ENCODE results near the gene DNASE1L3.
"Not testable (repeated sequence)": the region's sequence is repeated elsewhere in the genome, so short reads cannot be mapped to it uniquely, and the experiment has no call there.

Gene DNASE1L3

DNA sequence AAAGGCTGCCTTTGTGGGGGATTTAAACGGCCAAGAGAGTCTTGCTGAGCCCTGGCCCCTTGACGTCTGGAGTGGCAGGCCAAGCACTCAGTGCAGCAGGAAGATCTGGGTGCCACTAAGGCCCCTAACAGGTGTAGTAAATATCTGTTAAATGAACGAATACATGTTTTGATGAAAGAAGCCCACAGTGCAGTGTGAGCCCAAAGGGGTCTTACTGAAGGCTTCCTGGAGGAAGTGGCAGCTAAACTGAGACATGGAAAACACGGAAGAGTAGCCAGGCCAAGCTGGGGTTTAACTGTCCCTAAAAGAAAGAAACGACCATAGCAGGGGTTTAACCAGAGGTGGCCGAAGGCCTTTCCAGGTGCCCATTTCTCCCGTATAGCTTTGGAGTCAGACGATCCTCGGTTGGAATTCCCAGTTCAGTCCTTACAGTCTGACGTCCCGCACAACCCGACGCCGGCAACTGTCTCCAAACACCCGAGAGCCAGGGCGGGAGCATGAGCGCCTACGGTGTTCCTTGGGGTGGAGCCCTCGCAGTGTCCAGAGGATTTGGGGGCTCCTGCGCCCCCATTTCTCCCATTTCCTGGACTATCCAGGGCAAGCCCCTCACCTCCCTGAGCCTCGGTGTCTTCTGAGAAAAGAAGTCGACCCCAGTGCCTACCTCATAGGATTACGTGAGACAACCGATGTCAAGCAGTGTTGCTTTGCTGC, 25.9 kb upstream of the DNASE1L3 start:
- peak; percentile 37 for DNase-seq (ENCODE audit: low spot score)

DNA sequence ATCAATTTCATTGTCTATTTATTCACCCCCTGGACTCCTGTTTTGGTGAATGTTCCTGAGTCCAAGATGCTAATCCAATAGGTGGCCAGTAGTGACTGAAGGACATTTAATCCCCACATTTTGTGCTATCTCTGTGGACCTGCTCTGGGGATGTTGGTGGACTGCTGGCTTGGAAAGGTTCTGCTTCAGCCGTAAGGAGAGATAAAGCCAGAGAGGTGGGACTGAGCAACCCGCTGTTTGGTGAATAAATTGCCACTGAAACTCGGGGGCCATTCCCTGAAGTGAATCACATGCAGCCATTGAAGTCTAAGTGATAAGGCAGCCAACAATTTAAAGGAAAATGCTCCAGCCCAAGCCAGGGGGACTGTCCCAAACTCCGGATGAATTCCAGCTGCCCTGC, 25.2 kb upstream of the DNASE1L3 start:
- no peak for DNase-seq (ENCODE audit: low spot score)

GRCh38 chr3:58234516-58234931, 23.8 kb upstream of the DNASE1L3 start:
- peak; percentile 52 for DNase-seq (ENCODE audit: low spot score)

- DNase-seq (ENCODE audit: low spot score): no peak
Measured at GRCh38 chr3:58231666-58232065, 20.9 kb upstream of the DNASE1L3 start.

DNA sequence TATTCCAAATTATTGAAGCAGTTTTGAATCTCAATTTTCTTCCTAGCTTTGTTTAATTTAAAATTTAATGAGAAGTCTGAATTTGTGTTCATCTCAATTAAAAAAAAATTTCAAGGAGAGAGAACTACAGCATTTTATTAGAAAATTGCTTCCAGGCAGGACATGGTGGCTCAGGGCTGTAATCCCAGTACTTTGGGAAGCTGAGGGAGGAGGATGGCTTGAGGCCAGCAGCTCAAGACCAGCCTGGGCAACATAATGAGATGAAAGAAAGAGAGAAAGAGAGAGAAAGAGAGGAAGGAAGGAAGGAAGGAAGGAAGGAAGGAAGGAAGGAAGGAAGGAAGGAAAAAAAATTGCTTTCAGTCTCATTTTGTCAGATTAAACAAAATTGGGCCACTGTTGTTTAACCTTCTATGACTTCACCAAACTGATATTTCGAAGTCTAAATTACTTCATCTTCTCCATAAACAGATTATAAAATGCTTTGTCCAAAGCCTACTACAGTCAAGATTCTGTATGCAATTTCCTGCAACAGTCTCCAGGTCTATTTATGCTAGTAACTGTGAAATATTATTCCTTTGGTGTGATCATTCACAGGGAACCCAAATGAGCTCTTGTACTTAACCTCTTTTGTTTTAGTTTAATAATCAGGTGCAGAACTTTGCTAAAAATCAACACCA, 20.2 kb upstream of the DNASE1L3 start:
- DNase-seq (ENCODE audit: low spot score): no peak

DNA sequence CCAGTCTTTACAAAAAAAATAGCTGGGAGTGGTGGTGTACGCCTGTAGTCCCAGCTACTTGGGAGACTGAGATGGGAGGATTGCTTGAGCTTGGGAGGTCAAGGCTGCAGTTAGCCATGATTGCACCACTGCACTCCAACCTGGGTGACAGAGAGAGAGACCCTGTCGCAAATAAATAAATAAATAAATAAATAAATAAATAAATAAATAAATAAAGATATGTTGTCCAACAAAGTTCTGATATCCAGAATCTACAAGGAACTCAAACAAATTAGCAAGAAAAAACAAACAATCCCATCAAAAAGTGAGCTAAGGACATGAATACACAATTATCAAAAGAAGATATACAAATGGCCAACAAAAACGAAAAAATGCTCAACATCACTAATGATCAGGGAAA, 17.2 kb upstream of the DNASE1L3 start:
- DNase-seq (ENCODE audit: low spot score): not testable (repeated sequence)

DNA sequence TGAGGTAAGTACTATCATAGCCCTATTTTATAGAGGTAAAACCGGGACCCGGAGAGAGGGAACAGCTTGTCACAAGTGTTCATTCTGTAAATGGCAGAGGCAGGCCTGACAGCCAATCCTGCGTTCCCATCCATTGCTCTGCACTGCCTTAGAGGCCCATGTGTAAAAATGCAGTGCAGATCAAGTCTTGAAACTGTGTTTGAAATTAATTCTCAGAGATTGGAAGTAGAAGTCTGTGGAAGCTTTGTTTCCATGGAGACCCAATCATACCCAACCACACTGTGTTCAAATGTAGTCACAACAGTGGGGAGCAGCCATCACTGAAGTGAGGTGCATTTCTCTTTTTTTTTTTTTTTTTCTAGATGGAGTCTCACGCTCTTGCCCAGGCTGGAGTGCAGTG, 13.1 kb upstream of the DNASE1L3 start:
- no peak for DNase-seq (ENCODE audit: low spot score)

DNA sequence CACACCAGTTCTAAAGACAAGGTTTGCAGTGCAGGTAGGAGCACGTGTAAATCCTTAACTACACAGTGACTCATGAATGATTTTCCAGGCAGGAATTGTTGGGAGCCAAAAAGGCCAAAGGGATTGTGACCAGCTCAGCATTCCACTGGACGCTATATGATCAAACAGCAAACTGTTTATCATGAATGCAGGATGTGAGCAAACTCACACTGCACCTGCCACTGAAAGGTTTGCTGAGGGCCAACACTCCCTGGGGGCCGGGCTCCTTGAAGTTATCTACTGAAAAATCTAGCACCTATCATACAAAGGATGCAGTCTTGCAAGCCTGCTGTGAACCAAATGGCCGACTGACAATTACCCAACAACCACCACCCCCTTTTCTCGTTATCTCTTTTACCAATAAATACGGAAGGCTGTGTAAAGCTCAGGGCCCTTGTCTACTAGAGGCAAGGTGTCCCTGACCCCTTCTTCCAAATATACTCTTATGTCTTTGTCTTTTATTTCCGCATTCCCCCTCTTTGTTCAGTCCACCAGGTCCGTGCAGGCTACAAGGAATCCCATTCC, 11.5 kb upstream of the DNASE1L3 start:
- DNase-seq (ENCODE audit: low spot score): no peak

GRCh38 chr3:58218904-58219303, 8.1 kb upstream of the DNASE1L3 start:
- no peak for DNase-seq (ENCODE audit: low spot score)

- DNase-seq (ENCODE audit: low spot score): peak; percentile 75
Measured at GRCh38 chr3:58217209-58217811, 6.5 kb upstream of the DNASE1L3 start.

DNA sequence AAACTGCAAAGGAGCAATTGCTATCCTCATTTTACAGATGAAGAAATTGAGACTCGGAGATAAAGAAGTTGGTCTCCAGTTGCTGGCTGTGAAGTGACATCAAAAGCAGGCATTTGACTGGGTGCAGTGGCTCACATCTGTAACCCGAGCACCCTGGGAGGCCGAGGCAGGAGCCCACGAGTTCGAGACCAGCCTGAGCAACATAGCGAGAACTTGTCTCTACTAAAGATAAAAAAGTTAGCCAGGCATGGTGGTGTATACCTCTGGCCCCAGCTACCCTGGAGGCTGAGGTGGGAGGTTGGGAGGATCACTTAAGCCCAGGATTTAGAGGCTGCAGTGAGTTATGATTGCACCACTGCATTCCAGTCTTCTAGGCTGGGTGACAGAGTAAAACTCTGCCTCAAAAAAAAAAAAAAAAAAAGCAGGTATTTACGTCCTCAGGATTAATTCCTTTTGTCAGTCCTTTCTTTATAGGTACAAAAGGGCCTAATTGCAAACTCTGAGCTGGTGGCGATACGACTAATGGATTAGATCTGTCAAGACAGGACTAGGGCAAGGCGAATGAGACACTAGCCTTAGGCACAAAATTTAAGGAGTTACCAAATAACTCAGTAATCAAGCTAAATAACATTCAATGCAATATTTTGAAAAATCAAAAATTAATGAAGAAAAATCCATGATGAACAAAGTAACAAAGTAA, 5.9 kb upstream of the DNASE1L3 start:
- DNase-seq (ENCODE audit: low spot score): no peak

- no peak for DNase-seq (ENCODE audit: low spot score)
Measured at GRCh38 chr3:58215317-58216025, 4.7 kb upstream of the DNASE1L3 start.

DNA sequence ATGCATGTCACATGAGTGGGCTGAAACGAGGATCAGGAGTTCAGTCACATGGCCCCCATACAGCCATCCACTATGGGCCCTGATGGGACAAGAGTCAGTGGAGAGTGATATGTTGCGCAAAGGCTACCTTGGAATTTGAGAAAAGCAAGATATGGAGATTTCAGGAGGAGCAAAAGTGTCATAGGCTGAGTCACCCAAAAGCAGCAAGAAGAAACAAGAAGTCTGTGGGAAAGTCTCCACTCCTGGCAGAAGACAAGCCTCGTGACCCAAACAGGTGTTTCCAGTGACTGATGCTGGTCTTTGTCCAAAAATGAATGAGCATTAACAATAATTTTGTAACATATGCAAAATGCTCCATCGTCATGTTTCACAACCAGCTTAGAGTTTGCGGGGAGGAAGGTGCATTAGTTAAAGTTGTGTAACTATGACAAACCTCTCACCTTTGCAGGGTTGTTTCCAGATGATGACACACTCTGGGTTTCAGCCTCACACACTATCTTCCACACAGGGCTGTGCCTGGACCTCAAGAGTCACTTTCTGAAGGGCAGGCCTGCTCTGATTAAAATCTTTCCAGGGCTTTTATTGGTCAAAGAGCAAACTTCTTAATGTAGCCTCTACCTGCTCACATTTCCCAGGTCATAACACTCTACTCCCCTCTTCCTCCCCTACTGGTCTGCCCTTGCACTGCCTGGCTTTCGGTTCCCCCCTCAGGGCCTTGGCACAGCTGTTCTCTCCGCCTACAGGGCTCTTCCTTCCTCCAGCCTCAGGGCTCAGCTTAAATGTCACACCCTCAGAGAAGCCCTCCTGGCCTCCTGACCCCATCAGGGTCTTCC, 3.9 kb upstream of the DNASE1L3 start:
- DNase-seq (ENCODE audit: low spot score): no peak

DNA sequence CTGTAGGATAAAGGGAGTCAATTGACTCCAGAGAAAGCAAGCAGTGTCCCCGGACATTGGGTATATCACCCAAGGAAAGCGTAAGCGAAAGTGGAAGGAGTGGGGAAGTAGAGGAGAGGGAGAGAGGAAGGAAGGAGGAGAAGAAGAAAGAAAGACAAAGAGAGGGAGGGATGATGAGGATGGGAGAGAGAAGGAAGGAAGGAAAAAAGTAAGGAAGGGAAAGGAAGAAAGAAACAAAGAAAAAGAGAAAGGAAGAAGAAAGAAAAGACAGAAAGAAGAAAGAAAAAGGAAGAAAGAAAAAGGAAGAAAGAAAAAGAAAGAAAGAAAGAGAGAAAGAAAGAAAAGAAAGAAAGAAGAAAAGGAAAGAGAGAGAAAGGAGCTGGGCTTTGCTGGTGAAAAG, 839 bp downstream of the DNASE1L3 start:
- no peak for DNase-seq (ENCODE audit: low spot score)

DNA sequence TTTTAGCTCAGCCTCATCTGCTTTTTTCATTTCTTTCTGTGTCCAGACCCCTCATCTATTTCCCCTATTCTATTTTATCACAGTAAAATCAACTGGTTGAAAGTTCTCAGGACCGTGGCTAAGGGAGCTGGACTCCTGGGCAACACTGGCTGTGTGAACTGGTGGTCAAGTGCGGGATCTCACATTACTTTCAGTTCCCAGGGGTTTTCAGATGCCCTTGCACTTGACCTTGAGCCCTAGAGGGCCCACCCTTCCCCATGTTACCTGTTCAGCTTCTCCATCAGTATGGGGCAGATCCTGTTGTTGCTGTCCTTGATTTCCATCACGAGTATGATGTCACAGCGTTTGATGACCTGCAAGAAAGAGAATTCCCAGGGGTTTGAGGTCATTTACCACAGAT, 2.8 kb downstream of the DNASE1L3 start:
- DNase-seq (ENCODE audit: low spot score): no peak

DNA sequence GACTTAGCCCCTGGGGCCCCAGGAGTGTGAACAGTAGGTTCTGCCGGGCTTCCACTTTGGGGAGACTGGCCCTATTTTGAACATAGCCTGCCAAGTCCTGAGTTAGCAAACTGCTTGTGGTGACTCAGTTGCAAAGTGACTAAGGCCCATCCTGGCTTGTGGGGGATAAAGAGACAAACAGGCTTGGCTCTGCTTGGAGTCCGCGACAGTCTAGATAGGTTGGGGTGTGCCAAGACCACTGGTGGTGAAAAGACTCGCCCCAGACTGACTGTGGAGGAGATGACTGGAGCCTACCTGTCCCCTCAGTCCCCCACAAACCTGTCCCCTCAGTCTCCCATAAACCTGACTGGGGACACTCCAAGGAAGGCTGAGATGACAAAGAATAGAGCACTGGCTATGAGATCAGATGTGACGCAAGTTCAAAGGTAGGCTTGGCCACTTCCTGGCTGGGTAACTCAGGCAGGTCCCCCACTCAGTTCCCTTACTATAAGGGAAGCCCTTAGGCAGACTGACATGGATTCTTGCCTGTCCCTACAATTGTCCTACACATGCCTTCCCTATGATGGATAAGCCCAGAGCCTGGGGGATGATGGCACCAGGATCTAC, 4.3 kb downstream of the DNASE1L3 start:
- DNase-seq (ENCODE audit: low spot score): peak; percentile 67

- DNase-seq (ENCODE audit: low spot score): no peak
Measured at GRCh38 chr3:58205981-58206380, 4.8 kb downstream of the DNASE1L3 start.

DNA sequence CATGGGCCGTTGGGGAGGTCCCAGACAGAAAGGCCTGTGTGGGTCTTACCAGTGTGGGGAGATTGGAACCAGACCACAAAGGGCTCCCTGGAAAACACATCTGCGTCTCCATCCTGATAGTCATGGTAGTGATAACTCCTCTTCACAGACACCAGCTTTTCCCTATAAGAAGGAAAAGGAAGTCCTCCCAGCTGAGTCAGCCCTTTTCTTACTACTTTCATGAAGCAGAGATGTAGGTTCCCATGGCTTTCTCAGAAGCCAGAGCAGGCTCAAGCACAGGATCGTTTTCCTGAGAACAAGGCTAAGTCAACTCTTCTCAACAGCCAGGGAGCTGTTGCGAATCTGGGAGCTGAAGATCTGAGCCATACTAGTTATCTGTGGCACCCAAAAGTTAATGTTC, 6.1 kb downstream of the DNASE1L3 start:
- DNase-seq (ENCODE audit: low spot score): no peak

GRCh38 chr3:58203541-58203940, 7.2 kb downstream of the DNASE1L3 start:
- DNase-seq (ENCODE audit: low spot score): no peak

- no peak for DNase-seq (ENCODE audit: low spot score)
Measured at GRCh38 chr3:58202917-58203360, 7.8 kb downstream of the DNASE1L3 start.

All from GM03348 (cell line).